Measurements from ENCODE around the gene TMEM134.

GRCh38 chr11:67492069-67492727 is 23.1 kb upstream of the TMEM134 start:
- TF ChIP-seq CTCF (IDR thresholded peaks at IDR 0.05) (no peak), POLR2A (IDR thresholded peaks at IDR 0.05) (no peak)
